ENCODE results near the gene SLIT3. TPM values are rescaled to one million over a fixed set of nuclear protein-coding genes. Genes with fewer than 3 reads are reported as not detected.
A peak's percentile ranks its signal among the peaks of the same experiment; 100 is the strongest.

The SLIT3 gene
- total RNA-seq, 4 donors from 2014 or later: 0.97 to 6.1 (median 3.4) TPM

DNA sequence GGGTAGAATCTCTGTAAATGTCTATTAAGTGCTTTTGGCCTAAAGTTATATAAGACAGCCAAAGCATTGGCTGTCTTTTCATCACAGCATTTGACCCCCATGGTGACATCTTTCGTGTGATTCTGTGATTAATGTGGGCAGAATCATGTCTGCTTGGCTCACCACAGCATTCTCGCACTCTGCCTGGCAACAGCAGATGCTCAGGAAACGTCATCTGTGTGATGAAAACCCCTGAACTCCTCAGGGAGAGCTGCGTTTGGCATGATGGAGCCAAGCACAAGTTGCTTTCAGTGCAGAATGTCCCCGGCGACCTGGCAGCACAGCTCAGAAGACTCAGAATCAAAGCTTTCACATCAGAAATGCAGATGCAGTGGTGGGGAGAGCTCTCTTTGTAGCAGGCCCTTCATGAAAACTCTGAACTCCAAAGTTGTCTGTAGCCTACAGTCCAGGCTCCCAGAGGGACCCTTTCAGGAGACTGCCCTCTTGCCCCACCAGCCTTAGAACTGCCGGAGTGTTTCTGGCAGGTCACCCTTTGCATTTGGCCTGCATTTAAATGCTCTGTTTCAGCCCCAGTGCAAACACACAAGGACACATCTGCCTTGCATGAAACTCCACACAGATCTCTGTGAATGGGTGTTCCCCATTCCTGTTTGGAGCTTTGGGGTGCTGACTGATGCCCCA lies 566.2 kb downstream of the SLIT3 start:
- peak; percentile 83 to 90 for ATAC-seq
- intact Hi-C loops (cut with DNase I; ENCODE audit: low total_unique reads) (no loop called here), in situ Hi-C loops (cut with MboI; ENCODE audit: low sequenced_read_pairs in 4 of 4) (no loop called here)
- DNase-seq: peak; percentile 52 to 67
- Histone ChIP-seq H3K27me3 (no peaks in the 10 kb centered on the region), H3K9me3 (no peaks in the 10 kb centered on the region), H3K4me3 (no peak overlapping the region), H3K4me1 (no peaks in the 10 kb centered on the region), H3K36me3 (no peaks in the 10 kb centered on the region), H3K27ac (peak overlapping the region in 2 of 4 donors; percentile 43 to 44)
- TF ChIP-seq, protein P1, sequence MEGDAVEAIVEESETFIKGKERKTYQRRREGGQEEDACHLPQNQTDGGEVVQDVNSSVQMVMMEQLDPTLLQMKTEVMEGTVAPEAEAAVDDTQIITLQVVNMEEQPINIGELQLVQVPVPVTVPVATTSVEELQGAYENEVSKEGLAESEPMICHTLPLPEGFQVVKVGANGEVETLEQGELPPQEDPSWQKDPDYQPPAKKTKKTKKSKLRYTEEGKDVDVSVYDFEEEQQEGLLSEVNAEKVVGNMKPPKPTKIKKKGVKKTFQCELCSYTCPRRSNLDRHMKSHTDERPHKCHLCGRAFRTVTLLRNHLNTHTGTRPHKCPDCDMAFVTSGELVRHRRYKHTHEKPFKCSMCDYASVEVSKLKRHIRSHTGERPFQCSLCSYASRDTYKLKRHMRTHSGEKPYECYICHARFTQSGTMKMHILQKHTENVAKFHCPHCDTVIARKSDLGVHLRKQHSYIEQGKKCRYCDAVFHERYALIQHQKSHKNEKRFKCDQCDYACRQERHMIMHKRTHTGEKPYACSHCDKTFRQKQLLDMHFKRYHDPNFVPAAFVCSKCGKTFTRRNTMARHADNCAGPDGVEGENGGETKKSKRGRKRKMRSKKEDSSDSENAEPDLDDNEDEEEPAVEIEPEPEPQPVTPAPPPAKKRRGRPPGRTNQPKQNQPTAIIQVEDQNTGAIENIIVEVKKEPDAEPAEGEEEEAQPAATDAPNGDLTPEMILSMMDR (IDR thresholded peaks at IDR 0.05 in 4 of 5, conservative IDR thresholded peaks at IDR 0.05 in 1 of 5): no peak
- TF ChIP-seq POLR2A (IDR thresholded peaks at IDR 0.05): no peak

DNA sequence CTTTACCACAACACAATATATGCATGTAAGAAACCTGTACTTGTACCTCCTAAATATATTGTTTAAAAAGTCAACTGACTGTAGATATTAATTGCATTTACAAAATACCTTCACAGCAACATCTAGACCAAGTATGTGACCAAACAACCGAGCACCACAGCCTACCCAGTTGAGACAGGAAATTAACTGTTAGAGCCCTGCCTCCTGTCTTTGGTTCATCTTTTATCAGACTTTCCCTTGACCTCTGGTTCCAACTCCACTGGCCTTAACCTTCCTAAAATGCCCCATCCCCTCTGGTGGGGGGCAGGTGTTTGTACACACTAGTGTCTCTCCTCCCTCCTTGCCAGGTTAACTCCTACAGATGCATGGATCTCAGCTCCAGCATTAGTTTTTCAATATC lies 566.8 kb downstream of the SLIT3 start:
- Histone ChIP-seq H3K4me1 (no peaks in the 10 kb centered on the region), H3K27me3 (no peaks in the 10 kb centered on the region), H3K27ac (no peak overlapping the region), H3K4me3 (no peak overlapping the region), H3K9me3 (peaks cover 0 to 3% (median 0%) of the 10 kb centered on the region in 3 donors), H3K36me3 (no peaks in the 10 kb centered on the region)
- intact Hi-C loops (cut with DNase I; ENCODE audit: low total_unique reads) (no loop called here), in situ Hi-C loops (cut with MboI; ENCODE audit: low sequenced_read_pairs in 4 of 4) (no loop called here)
- TF ChIP-seq, protein P1 (IDR thresholded peaks at IDR 0.05 in 4 of 5, conservative IDR thresholded peaks at IDR 0.05 in 1 of 5): no peak
- TF ChIP-seq POLR2A (IDR thresholded peaks at IDR 0.05): no peak
- DNase-seq (no peak), ATAC-seq (no peak)

DNA sequence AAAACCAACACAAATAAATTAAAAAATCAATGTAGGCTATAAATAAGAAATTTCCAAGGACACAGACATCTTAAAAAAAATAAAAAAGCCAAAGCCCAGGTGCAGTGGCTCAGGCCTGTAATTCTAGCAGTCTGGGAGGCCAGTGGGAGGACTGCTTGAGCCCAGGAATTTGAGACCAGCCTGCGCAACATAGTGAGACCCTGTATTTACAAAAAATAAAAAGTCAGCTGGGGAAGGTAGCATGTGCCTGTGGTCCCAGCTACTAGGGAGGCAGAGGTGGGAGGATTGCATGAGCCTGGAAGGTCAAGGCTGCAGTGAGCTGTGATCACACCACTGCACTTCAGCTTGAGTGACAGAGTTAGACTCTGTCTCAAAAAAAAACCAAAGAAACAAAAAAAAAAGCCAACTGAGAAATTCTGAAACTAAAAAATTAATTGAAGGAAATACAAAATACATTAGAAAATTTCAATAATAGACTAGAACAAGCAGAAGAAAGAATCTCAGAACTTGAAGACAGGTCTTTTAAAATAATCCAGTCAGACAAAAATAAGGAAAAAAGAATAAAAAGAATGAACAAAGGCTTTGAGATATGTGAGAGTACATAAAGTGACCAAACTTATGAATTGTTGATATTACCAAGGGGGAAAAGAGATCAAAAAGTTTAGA lies 572.3 kb downstream of the SLIT3 start:
- peaks cover 0 to 10% (median 0%) of the 10 kb centered on the region in 3 donors for H3K9me3 ChIP-seq

DNA sequence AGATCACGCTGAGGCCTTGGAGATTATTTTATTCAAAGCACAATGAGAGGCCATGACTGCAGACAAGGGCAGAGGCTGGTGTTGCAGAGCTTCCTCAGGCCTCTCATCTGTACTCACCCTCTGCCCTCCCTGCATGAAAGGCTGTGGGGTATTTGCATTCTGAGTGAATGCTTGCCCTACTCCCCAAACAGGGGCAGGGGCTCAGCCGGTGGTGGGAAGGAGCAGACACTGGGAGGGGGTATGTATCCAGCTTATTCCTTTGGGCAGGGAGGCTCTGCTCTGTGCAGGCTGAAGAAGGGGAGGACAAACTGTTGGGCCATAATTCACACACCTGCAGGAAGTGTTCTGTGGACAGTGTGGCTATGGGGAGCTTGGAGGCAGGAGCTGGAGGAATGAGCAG lies 573.4 kb downstream of the SLIT3 start:
- H3K9me3 ChIP-seq: peaks cover 0 to 10% (median 0%) of the 10 kb centered on the region in 3 donors
- H3K4me1 ChIP-seq: no peaks in the 10 kb centered on the region
- ATAC-seq (no peak), DNase-seq (no peak)
- H3K27ac ChIP-seq: no peak overlapping the region
- TF ChIP-seq, protein P1 (IDR thresholded peaks at IDR 0.05 in 4 of 5, conservative IDR thresholded peaks at IDR 0.05 in 1 of 5): no peak
- no peak for TF ChIP-seq POLR2A (IDR thresholded peaks at IDR 0.05)
- H3K27me3 ChIP-seq: no peaks in the 10 kb centered on the region
- intact Hi-C loops (cut with DNase I; ENCODE audit: low total_unique reads) (no loop called here), in situ Hi-C loops (cut with MboI; ENCODE audit: low sequenced_read_pairs in 4 of 4) (no loop called here)
- H3K4me3 ChIP-seq: no peak overlapping the region
- H3K36me3 ChIP-seq: no peaks in the 10 kb centered on the region

More for the DNA sequence above, 572.3 kb downstream of the SLIT3 start:
- DNase-seq: no peak
- ATAC-seq: no peak
- in situ Hi-C loops (cut with MboI; ENCODE audit: low sequenced_read_pairs in 4 of 4): no loop called here
- no peaks in the 10 kb centered on the region for H3K27me3 ChIP-seq
- no peaks in the 10 kb centered on the region for H3K4me1 ChIP-seq
- TF ChIP-seq, protein P1 (IDR thresholded peaks at IDR 0.05 in 4 of 5, conservative IDR thresholded peaks at IDR 0.05 in 1 of 5): no peak
- TF ChIP-seq POLR2A (IDR thresholded peaks at IDR 0.05): no peak
- intact Hi-C loops (cut with DNase I; ENCODE audit: low total_unique reads): no loop called here
- no peaks in the 10 kb centered on the region for H3K36me3 ChIP-seq
- no peak overlapping the region for H3K4me3 ChIP-seq
- no peak overlapping the region for H3K27ac ChIP-seq

Measured in gastrocnemius medialis (tissue), 4 donors.